LNCaP clone FGC (cell line): ENCODE measurements around the gene CMSS1.

Experiments
- DNase-seq: peaks from one replicate; pipeline ENCODE4 v3.0.0-alpha.2; 2011; ENCODE audit warnings: low read depth
- H3K4me3 ChIP-seq: 2 replicates; pipeline ENCODE4 v1.5.1; 2011; ENCODE audit warnings: mild to moderate bottlenecking, low read depth, low read length, control low read depth
- CTCF ChIP-seq: IDR thresholded peaks from 2 replicates; pipeline ENCODE4 v1.5.1; 2012; ENCODE audit warnings: mild to moderate bottlenecking; ENCODE audit not compliant: control insufficient read depth, insufficient read depth; ENCODE audit errors: extremely low read depth

Gene CMSS1

GRCh38 chr3:99817437-99818240, at the start of gene CMSS1:
Gene CMSS1, plus strand, starts transcription at chr3:99817862.
- peak within 1 kb of the TSS; percentile 68 for H3K4me3 ChIP-seq
- peak; percentile 76 for DNase-seq
- TF ChIP-seq CTCF, result no peak

GRCh38 chr3:99768126-99768525, 49.5 kb upstream of the CMSS1 start:
- H3K4me3 ChIP-seq, result no peak overlapping the region
- TF ChIP-seq CTCF, result no peak
- DNase-seq, result no peak

- no peak for TF ChIP-seq CTCF
- no peak overlapping the region for H3K4me3 ChIP-seq
- DNase-seq, result no peak
Observed at GRCh38 chr3:99768808-99769501, 48.7 kb upstream of the CMSS1 start.

- DNase-seq, result no peak
- no peak overlapping the region for H3K4me3 ChIP-seq
- TF ChIP-seq CTCF, result no peak
Observed at GRCh38 chr3:99772171-99772570, 45.5 kb upstream of the CMSS1 start.

- TF ChIP-seq CTCF, result no peak
- no peak overlapping the region for H3K4me3 ChIP-seq
- DNase-seq, result no peak
Observed at GRCh38 chr3:99772671-99773070, 45.0 kb upstream of the CMSS1 start.

GRCh38 chr3:99774467-99774866, 43.2 kb upstream of the CMSS1 start:
- peak; percentile 19 for DNase-seq
- no peak overlapping the region for H3K4me3 ChIP-seq
- no peak for TF ChIP-seq CTCF
